GM18517 (cell line): Measurements from ENCODE around the gene INHBE.
A peak's percentile ranks its signal among the peaks of the same experiment; 100 is the strongest.
"Not testable (repeated sequence)": the region's sequence is repeated elsewhere in the genome, so short reads cannot be mapped to it uniquely, and the experiment has no call there.

Source experiments
- ATAC-seq: cut with Tn5 transposase; IDR thresholded peaks from one replicate; pipeline ENCODE4 v1.9.1; 2021; ENCODE audit warnings: mild to moderate bottlenecking, moderate library complexity; ENCODE audit not compliant: unreplicated experiment

Gene INHBE

DNA sequence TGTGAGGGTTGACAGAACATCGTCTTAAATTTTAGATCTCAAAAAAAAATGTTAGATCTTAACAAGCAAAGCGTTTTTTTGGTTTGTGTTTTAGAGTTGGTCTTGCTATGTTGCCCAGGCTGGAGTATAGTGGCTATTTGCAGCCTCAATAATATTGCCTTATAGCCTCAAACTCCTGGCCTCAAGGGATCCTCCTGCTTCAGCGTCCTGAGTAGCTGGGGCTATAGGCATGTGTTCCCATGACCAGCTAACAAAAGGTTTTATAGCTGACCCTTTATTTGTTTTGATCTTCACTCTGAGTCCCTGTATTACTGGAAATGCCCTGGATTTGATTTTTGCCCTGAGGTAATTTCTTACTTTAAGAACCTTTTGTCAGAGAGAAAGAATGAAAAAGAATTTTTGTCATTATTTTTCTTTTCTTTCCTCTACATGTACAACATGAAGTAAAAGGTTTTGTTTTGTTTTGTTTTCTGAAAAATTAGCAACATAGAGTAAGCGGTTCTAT, 15.3 kb upstream of the INHBE start:
- ATAC-seq, result no peak

DNA sequence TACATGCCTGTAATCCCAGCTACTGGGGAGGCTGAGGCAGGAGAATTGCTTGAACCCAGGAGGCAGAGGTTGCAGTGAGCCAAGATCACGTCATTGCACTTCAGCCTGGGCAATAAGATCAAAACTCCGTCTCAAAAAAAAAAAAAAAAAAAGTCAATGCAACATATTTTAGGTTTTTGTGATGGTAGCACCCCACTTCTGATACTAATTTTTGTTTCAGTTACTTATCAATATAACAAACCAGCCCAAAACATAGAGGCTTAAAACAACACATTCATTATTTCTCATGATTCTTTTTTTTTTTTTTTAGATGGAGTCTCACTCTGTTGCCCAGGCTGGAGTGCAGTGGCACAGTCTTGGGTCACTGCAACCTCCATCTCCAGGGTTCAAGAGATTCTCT, 13.7 kb upstream of the INHBE start:
- not testable (repeated sequence) for ATAC-seq

DNA sequence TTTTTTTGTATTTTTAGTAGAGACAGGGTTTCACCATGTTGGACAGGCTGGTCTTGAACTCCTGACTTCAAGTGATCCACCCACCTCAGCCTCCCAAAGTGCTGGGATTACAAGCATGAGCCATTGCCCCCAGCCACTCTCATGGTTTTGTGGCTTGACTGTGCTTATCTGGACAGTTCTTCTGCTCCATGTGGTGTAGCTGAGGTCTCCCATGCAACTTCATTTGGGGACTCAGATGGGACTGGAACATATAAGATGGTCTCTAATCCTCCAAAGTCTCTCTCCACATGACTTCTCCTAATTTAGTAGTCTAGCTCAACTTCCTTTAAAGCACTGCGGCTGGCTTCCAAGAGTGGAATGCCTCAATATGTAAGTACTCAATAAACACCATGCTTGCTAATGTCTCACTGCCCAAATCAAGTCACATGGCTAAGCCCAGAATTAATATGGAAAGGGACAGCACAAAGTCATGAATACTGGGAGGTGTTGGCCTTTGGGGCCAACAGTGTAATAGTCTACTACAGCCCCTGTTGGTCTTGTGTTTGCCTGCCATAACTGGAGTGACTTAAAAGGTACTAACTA, 13.2 kb upstream of the INHBE start:
- no peak for ATAC-seq

DNA sequence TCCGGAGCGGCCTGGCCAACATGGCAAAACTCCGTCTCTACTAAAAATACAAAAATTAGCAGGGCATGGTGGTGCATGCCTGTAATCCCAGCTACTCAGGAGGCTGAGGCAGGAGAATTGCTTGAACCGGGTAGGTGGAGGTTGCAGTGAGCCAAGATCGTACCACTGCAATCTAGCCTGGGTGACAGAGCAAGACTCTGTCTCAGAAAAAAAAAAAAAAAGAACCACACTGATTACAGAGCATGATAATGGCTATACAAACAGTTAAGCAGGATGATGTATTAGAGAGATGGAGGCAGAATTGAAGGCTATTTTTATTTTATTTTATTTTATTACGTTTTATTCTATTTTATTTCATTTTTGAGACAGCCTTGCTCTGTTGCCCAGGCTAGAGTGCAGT, 10.8 kb upstream of the INHBE start:
- not testable (repeated sequence) for ATAC-seq

DNA sequence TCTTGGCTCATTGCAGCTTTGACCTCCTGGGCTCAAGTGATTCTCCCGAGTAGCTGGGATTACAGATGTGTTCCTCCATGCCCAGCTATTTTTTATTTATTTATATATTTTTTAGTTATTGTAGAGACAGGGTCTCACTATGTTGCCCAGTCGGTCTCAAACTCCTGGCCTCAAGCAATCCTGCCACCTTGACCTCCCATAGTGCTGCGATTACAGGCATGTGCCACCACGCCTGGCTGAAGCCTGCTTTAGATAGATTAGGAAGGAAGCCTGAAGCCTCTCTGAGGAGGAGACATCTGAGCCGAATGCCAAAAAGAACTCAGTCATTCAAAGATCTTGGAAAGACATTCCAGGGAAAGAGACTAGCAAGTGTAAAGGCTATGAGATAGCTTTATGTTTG, 10.4 kb upstream of the INHBE start:
- no peak for ATAC-seq

DNA sequence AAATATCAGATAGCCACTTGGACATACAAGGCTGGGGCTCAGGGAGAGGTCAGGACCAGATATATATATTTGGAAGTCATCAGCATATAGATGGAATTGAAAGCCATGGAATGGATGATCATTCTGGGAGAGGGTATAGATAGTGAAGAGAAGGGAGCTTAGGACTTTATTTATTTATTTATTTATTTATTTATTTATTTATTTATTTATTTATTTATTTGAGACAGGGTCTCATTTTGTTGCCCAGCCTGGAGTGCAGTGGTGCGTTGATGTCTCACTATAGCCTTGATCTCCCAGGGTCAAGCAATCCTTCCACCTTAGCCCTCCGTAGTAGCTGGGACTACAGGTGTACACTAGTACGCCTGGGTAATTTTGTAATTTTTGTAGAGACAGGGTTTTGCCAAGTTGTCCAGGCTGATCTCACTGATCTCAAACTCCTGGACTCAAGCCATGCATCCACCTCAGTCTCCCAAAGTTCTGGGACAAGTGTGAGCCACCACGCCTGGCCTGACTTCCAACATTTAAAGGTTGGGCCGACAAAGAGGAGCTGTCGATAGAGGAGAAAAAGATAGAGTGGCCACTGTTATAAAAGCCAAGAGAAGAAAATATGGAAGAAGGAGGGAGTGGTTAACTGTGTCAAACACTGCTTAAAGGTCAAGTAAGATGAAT, 8.7 kb upstream of the INHBE start:
- no peak for ATAC-seq

DNA sequence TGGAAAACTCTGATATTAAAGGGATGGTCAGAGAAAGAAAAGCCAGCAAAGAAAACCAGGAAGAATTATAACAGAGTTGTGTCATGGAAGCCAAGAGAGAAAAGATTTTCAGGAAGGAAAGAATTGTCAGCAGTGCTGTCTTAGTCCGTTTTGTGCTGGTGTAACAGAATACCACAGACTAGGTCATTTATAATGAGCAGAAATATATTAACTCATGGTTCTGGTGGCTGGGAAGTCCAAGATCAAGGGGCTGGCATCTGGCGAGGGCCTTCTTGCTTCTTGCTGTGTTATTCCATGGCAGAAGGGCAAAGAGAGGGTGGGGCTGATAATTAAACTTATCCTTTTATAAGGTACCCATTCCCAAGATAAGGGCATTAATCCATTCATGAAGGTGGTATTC, 6.4 kb upstream of the INHBE start:
- no peak for ATAC-seq

DNA sequence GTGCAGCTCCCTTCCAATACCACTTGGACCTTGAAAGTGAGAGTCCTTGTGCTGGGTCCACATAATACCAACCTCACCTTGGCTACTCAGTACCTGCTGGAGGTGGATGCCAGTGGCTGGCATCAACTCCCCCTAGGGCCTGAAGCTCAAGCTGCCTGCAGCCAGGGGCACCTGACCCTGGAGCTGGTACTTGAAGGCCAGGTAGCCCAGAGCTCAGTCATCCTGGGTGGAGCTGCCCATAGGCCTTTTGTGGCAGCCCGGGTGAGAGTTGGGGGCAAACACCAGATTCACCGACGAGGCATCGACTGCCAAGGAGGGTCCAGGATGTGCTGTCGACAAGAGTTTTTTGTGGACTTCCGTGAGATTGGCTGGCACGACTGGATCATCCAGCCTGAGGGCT, 5.7 kb upstream of the INHBE start:
- no peak for ATAC-seq

DNA sequence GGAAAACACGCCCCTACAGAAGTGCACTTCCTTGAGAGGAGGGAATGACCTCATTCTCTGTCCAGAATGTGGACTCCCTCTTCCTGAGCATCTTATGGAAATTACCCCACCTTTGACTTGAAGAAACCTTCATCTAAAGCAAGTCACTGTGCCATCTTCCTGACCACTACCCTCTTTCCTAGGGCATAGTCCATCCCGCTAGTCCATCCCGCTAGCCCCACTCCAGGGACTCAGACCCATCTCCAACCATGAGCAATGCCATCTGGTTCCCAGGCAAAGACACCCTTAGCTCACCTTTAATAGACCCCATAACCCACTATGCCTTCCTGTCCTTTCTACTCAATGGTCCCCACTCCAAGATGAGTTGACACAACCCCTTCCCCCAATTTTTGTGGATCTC, 5.0 kb upstream of the INHBE start:
- no peak for ATAC-seq

DNA sequence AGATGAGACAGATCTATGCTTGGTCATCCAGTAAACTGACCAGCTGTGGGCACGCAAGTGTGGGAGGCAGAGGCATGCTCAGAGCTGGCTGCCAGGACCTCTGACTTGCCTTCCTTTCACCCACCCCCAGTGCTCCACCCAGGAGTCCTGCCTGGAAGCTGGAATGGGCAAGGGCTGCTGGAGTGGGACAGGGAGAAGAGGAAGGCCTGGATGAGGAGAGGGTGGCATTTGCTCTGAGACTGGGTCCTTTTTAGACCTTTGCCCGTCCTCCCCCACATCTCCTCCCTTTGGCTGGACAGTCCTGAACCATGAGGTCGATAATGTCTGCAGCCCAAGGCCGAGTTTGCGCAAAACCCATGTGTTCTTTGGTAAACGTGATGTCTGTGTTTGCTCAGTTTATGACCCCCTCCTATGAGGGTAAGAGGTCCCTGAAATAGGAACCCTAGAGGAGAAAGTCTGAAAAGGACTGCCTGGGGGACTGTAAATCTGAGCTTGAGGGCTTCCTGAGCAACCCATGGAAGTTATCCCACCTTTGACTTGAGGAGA, 3.8 kb upstream of the INHBE start:
- no peak for ATAC-seq

DNA sequence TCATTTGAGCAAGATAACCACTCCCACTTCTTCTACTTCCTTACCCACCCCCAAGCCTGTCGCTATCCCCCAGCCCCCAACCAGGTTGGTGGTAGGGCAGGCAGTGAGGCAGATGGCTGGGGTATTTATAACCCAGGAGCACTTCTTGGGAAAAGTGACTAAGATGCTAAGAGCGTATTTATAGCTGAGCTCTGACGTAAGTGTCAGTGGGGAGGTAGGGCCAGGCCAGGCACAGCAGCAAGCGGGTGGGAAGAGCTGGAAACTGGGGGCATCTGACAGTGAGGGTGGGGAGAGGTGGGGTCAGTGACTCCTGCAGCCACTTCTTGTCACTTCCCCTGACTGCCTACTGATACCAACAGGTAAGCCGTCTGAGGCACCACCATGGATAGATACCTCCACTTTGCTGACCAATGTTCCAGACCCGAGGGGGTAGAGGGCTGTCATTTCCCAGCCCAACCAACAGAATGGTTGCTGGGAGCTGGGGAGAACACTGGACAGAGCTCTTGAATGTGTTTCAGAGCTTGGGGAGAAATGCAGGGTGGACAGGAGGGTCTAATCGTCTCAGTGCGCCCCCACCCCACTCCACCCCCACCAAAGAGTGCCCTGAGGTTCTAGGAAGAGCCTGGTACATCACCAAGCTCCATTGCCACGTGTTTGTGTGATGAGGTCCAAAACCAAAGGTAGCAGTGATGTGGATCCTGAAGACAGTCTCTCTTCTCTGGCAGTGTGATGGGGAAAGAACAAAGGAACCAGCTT, 2.7 kb upstream of the INHBE start:
- ATAC-seq, result no peak

DNA sequence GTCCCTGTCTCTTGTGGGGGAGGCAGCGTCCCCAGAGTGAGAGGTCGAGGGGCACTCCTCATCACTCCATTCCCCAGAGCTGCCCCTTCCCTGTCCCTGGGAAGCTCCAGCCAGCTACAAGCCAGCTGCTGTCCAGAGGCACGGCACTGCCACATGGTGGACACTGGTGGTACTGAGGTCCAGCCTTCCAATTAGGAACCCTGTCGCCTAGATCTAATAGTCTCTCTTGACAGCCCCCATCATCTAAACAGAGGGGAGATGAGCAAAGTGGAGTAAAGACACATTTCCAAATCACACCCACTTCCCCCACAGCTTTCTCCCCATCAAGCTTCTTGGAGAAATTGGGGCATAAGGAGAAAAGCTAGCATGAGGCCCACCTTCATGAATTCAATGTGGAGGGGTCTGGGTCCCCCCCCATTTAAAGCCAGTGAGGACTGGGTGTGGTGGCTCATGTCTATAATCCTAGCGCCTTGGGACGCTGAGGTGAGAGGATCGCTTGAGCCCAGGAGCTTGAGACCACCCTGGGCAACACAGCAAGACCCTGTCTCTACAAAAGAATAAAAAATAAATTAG, 2.1 kb upstream of the INHBE start:
- no peak for ATAC-seq

DNA sequence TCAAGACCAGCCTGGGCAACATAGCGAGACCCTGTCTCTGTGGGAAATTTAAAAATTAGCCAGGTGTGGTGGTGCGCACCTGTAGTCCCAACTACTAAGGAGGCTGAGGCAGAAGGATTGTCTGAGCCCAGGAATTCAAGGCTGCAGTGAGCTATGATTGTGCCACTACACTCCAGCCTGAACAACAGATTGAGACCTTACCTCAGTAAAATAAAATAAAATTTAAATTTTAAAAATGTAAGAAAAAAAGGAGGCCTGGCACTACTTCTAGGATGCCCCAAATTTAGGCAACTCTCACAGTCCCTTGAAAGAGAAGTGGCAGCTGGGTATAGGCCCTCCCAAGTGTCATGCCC, 918 bp upstream of the INHBE start:
- ATAC-seq, result no peak

DNA sequence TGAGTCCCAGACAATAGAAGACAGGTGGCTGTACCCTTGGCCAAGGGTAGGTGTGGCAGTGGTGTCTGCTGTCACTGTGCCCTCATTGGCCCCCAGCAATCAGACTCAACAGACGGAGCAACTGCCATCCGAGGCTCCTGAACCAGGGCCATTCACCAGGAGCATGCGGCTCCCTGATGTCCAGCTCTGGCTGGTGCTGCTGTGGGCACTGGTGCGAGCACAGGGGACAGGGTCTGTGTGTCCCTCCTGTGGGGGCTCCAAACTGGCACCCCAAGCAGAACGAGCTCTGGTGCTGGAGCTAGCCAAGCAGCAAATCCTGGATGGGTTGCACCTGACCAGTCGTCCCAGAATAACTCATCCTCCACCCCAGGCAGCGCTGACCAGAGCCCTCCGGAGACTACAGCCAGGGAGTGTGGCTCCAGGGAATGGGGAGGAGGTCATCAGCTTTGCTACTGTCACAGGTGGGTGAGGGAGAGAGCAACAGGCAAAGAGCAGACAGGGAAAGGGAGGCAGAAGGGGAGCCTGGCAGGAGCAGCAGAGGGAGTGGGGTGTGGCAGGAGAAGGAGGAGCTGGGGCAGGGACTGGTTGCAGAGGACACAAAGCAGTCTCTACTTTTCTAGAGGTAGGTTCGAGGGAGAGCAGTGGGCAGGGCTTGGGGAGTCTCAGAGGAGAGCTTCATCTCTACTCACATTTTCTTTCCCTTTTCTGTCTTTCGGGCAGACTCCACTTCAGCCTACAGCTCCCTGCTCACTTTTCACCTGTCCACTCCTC, 452 bp downstream of the INHBE start:
- no peak for ATAC-seq

DNA sequence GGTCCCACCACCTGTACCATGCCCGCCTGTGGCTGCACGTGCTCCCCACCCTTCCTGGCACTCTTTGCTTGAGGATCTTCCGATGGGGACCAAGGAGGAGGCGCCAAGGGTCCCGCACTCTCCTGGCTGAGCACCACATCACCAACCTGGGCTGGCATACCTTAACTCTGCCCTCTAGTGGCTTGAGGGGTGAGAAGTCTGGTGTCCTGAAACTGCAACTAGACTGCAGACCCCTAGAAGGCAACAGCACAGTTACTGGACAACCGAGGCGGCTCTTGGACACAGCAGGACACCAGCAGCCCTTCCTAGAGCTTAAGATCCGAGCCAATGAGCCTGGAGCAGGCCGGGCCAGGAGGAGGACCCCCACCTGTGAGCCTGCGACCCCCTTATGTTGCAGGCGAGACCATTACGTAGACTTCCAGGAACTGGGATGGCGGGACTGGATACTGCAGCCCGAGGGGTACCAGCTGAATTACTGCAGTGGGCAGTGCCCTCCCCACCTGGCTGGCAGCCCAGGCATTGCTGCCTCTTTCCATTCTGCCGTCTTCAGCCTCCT, 1.1 kb downstream of the INHBE start:
- ATAC-seq, result peak; percentile 38

DNA sequence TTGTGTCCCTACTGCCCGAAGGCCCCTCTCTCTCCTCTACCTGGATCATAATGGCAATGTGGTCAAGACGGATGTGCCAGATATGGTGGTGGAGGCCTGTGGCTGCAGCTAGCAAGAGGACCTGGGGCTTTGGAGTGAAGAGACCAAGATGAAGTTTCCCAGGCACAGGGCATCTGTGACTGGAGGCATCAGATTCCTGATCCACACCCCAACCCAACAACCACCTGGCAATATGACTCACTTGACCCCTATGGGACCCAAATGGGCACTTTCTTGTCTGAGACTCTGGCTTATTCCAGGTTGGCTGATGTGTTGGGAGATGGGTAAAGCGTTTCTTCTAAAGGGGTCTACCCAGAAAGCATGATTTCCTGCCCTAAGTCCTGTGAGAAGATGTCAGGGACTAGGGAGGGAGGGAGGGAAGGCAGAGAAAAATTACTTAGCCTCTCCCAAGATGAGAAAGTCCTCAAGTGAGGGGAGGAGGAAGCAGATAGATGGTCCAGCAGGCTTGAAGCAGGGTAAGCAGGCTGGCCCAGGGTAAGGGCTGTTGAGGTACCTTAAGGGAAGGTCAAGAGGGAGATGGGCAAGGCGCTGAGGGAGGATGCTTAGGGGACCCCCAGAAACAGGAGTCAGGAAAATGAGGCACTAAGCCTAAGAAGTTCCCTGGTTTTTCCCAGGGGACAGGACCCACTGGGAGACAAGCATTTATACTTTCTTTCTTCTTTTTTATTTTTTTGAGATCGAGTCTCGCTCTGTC, 1.8 kb downstream of the INHBE start:
- no peak for ATAC-seq

DNA sequence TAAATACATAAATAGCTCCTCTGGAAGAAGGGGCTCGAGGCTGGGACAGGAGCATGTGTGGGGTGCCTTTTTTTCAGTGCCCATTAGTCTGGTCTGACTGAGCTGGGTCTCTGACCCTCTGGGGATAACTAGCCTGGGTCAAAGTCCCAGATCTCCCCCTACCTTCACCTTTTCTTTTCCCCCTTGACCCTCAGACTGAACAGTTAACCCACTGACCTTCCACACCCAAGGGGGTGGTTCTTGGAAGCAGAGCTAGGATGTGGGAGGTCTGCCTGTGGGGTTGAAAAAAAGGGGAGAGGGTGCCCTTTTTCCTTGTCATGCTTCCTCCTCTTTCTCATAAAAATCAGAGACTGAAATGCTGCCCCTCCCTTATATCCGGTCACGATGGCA, 3.6 kb downstream of the INHBE start:
- no peak for ATAC-seq

DNA sequence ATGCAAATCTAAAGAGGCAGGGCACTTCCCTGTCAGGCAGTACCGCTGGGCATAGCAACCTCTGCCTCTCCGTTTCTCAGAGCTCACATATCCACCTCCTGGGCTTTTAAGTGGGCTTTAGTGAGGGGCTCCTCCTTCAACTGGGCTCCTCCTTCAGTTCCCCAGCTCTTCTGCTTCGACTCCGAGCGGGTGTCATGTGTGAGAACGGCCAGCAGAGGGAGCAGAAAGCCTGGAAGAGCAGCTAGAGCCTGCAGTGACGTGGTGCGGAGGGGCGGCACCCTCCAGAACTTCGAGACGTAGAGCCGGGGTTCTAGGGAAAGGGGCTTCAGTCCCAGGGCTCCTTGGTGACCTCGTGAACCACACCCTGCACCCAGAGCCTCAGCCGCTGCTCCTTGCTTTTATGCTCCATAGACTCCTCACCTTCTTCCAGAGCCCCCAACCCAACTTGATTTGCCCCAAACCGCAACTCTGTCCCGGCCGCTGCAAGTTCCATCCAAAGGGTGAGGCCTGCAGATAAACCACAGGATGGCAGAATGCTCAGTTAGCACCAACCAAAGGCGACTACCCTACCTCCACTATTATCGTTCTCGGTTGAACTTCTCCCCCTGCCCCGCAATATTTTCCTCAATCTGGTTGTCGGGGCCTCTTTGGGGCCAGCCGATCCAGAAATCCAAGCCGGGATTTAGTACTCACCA, 4.1 kb downstream of the INHBE start:
- peak; percentile 66 for ATAC-seq

DNA sequence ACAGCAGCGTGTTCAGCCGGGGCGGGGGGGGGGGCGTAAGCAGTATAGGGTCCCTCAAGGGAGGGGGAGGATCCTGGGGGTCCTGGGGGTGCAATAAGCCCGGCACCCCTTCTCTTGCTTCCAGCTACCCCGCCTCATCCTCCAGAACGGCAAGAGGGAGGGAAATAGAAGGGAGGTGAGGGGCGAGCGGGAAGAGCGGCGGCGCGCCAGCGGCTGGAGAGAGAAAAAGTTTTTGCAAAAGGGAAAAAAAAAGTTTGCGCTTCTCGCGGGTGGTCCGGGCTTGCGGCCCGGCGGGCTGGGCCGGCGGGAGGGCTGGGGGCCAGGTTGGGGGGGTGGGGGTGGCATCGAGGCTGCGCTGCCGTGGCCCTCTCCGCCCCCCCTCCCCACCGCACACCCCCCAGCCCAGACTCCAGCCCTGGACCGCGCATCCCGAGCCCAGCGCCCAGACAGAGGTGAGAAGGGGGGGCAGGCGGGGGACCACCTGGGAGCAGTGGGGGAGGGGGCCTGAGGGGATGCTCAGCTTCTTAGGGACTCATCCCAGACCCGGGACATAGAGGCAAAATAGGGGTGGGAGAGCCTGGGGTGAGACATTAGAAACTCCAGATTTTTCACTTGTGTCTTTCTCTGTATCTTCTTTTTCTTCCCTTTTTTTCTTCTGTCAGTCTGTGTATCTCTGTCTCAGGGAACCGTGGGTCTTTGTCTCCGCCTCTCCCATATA, 4.8 kb downstream of the INHBE start, which contains the start of gene GLI1:
TSS of gene GLI1 (plus strand) at position 36 of the 718 bp plus-strand sequence. CDS start 3,907 bp downstream, outside the sequence.
- ATAC-seq, result no peak
